GM21737 (cell line): ENCODE measurements around the gene KLRD1.
"Not testable (repeated sequence)": the region's sequence is repeated elsewhere in the genome, so short reads cannot be mapped to it uniquely, and the experiment has no call there.

Experiments used
- ATAC-seq: cut with Tn5 transposase; IDR thresholded peaks from one replicate; pipeline ENCODE4 v1.9.1; 2021; ENCODE audit warnings: mild to moderate bottlenecking, moderate library complexity; ENCODE audit not compliant: unreplicated experiment

The KLRD1 gene

DNA sequence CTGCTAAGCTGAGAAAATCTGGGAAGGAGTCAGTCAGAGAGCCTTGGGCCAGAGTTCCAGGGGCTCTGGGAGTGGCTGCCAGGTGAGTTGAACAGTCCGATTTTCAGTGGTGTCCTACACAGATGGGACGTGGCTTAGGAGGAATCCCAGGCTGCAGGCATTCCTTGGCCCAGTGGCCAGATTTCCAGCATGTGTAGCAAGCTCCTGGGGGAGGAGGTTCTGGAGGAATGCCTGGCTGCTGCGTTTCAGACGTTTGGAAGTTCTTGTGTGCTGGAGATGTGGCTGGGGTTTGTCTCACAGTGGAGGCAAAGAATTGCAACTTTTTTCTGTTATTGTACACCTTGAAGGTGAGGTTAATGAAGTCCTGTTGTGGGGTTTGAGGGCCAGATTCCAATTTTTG, 28.5 kb downstream of the KLRD1 start:
- ATAC-seq: not testable (repeated sequence)

DNA sequence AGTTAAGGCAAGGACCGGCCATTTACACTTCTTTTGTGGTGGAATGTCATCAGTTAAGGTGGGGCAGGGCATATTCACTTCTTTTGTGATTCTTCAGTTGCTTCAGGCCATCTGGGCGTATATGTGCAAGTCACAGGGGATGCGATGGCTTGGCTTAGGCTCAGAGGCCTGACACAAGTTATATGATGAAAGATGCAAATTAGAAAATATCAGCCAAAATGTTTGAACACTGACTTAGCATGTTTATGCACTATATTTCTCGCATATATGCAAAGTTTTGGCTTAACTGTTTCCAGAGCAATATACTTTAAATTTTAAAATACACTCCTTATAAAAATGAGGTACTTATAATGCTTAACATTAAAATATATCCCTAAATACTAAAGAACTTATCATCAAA, 30.8 kb downstream of the KLRD1 start:
- ATAC-seq: not testable (repeated sequence)

DNA sequence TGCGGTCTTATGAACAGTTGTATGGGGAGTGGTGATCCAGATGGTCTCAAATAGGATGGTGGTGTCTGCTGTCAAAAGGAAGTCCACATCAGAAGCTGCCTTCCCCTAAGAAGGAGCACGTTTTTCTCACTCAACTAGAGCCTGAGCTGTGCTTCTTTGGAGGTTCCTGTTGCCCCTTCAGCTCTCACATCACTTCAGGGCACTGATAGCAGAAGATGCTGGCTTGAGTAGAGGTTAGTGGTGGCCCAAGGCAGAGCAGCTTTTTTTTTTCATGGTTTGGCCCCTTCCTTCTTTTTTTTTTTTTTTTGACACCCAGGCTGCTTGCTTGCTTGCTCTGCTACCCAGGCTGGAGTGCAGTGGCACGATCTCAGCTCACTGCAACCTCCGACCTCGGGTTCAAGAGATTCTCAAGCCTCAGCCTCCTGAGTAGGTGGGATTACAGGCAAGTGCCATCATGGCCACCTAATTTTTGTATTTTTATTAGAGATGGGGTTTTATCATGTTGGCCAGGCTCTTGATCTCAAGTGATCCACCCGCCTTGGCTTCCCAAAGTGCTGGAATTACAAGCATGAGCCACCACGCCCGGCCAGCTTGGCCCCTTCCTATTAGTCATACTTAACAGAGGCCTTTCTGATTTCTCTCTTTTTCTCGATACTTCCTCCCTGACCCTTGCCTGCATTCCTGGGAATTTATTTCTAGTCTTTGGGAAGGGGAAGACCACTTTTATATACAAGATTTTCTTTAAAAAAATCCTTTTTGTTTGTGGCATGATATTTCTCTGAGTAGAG, 31.6 kb downstream of the KLRD1 start:
- no peak for ATAC-seq

DNA sequence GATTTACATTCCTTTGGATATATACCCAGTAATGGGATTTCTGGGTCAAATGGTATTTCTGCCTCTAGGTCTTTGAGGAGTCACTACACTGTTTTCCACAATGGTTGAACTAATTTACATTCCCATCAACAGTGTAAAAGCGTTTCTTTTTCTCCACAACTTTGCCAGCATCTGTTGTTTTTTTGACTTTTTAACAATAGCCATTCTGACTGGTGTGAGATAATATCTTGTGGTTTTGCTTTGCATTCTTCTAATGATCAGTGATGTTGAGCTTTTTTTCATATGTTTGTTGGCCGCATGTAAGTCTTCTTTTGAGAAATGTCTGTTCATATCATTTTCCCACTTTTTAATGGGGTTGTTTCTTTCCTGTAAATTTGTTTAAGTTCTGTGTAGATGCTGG, 33.3 kb downstream of the KLRD1 start:
- not testable (repeated sequence) for ATAC-seq

DNA sequence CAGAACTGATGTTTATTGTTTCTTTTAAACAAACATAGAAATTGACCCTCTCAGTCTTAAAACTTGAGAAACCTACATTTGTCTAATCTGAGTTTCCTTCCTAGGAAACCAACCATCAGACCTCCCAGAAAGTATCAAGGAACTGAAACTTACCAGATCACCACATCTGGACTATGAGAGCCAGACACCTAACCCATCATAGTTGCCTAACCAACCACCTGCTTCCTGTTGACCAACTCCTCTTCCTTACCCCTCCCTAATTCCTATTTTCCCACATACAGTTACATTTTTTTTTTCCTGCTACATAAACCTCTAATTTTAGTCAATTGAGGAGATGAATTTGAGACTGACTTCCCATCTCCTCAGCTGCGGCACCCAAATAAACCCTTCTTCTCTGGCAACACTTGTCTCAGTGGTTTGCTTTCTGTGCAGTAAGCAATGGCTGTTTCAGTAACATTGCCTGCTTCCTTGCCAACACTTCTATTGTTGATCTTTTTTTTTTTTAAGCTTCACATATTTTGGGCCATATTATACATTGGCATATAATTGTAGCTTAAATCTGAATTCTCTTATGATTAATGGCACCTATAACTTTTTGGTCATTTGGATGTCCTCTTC, 34.3 kb downstream of the KLRD1 start:
- ATAC-seq: no peak

DNA sequence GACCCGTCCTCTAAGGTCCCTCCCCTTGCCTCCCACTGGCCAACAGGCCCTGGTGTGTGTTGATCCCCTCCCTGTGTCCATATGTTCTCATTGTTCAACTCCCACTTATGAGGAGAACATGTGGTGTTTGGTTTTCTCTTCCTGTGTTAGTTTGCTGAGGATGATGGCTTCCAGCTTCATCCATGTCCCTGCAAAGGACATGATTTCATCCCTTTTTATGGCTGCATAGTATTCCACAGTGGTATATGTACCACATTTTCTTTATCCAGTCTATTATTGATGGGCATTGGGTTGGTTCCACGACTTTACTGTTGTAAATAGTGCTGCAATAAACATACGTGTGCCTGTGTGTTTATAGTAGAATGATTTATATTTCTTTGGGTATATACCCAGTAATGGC, 43.8 kb downstream of the KLRD1 start:
- not testable (repeated sequence) for ATAC-seq

DNA sequence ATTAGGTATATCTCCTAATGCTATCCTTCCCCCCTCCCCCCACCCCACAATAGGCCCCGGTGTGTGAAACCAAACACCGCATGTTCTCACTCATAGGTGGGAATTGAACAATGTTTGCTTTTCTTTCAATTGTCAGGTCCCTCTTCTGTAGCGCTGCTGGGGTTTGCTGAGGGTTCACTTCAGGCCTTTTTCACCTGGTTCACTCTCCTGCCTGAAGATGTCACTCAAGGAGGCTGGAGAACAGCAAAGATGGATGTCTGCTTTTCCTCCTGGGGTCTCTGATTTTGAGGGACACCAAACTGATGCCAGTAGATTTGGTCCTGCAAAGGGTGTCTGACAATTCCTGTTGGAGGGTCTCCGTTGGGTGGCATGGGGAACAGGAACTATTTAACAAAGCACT, 46.4 kb downstream of the KLRD1 start:
- no peak for ATAC-seq

DNA sequence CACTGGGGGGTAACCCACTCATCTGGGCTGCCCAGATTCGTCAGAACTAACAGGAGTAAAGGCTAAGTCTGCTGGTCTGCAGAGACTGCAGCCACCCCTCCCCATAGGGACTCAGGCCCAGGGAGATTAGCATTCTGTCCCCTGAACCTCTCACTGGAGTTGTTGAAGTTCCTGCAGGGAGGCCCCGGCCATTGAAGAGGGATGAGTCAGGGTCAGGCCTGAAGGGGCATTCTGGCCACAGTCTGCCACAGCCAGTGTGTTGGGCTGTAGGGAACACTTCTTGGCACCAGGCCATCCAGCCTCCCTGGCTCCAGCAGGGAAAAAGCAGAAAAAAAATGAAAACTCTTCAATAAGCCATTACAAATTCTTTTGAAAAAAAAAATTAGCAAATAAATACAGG, 46.8 kb downstream of the KLRD1 start:
- no peak for ATAC-seq

DNA sequence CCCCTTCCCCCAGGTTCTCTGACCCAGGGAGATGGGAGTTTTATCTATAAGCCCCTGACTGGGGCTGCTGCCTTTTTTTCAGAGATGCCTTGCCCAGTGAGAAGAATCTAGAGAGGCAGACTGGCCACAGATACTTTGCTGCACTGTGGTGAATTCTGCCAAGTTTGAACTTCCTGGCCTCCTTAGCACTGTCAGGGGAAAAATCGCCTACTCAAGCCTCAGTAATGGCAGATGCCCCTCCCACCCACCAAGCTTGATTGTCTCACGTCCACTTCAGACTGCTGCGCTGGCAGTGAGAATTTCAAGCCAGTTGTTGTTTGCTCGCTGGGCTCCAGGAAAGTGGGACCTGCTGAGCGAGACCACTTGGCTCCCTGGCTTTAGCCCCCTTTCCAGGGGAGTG, 50.5 kb downstream of the KLRD1 start:
- no peak for ATAC-seq

DNA sequence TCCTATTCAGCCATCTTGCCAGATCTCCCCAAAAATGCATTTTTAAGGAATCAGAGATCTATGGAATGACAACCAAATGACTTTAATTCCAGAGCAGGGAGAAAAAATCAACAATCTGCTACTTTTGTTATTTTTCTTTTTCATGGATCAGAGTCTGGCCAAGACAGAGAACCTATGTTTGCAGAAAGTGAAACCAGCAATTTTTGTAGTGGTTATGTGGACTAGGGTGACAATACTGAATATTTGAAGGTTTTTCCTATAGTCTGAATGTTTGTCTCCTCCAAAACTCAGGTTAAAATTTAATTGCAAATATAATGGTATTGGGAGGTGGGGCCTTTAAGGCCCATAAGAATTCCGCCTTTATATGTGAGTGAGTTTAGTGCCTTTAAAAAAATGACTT, 51.3 kb downstream of the KLRD1 start:
- no peak for ATAC-seq

DNA sequence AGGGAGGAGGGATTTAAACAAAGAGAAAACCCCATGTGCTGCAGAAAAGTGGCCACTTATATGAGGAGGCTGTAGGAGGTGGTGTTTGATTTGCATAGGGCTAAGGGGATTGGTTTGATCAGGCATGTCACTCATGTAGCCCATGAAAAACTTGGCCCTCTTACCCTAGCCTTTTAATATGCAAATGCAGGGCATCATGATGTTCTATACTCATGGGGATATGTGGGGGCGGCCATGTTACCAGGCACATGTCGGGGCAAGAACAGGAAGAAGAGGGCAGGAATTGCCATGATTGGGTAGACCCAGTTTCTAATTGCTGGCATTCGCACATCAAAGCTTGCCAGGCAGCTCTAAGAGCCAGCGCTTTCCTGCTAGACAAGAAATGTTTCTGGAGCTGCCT, 53.4 kb downstream of the KLRD1 start:
- no peak for ATAC-seq

DNA sequence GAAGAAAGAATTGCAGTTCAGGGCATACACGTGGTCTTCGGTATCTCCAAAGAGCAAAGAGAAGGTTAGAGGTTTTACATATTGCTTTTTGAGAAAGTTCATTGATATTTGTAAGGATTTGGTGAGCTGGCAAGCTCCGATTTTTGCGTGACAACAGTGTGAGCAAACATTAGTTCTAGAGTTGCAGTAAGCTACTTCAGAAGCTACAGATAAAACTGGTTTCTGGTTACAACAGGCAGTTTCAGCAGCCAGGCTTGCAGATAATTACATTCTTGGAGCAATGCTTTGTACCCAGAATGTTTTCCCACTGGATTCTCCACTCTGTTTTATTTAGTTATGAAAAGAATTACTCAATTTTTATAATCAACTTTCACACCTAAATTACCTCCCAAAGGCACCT, 54.0 kb downstream of the KLRD1 start:
- ATAC-seq: no peak

DNA sequence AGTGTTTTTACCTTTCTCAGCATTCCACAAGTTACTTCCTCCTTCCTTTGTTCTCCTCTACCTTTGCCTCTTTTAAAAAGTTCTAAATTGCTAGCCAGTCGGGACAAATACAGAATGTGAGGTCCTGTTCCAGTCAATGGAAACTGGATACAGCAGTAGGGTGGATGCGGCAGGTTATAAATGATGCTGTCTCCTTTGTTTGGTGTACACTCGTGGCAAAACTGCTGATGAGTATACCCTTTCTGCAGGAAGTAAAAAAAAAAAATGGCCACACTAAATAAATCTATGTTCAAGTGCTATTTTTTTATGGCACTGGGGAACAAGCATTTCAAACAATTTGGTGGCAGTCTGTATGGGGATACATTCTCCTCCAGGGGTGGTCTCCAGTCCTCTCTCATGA, 54.7 kb downstream of the KLRD1 start:
- no peak for ATAC-seq

DNA sequence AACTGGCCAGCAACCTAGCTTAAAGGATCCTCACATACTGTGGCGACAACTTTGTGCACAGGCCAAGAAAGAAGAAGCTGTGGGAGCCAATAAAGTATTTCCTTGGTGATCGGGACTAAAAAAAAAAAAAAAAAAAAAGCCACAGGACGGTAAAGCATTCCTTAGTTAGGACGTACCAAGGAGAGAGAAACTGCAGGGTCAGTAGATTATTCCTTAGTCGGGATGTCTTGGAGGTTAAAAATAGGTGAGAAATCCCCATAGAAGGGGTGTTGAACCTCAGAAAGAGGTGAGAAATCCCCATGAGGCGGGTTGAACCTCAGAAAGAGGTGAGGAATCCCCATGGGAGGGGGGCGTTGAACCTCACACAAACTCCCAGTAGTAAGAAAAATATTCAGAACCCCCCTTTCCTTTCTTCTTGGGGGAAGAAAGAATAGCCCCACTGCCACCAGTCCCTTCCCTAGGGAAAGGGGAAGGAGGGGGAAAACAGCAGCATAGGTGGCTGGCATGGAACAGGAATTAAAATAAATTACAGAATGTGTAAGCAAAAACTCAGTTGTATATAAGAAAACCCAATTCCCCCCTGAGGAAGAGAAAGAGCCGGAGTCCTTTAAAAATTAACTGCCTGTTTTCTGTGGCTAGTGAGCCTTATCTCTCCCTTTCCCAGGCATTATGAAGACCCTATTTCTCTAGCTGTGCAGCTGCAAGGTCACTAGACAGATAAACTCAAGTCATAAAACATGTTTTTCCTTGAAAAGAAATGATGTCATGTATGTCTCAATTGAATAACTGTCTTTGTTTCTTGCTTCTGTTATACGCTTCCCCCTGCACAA, 55.4 kb downstream of the KLRD1 start:
- ATAC-seq: no peak

DNA sequence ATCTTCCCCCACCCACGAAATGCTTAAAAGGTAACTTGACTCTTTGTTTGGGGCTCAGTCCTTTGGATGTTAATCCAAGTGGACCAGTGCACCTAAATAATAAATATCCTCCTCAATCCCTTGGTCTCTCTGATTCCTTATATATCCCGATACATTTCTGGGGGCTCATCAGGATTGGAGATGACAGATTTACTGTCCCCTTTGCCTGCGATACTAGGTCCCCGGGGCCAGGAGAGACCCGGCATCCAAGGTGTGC, 55.9 kb downstream of the KLRD1 start:
- ATAC-seq: no peak

DNA sequence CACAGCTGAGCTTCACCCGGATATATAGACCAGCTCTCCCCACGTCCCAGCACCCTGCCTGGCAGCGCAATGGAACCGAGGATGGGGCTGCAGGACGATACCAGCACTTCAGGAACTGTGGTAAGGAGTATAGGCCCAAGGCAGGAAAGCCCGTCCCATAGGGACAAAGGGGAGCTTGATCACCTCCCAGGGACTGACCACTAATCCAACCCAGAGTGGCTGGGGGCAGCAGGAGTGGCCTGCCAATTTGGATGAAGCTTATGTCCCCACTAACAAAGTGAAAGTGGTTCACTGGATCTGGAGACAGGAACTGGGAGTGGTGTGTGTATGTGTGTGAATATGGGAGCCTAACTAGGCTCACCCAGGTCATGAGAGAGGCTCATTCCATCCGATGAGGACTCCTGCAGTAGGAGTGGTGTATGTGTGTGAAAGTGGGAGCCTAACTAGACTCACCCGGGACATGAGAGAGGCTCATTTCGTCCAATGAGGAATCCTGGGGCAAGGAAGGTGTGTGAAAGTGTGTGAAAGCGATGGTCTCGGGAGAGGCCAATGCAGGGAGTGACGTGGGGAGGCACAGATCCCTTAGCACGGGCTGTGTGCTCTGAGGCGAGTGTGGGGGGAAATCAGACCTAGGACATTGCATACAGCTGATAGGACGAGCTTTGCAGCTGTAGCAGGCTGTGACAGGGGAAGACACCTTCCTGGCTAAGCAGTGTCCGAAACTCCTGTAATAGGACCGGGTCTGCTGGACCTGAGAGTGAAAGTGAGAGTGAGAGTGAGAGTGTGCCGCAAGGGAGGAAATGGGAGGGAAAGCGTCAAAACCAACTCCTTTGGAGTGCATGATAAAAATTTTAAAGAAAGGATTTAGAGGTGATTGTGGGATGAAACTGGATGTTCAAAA, 56.5 kb downstream of the KLRD1 start:
- ATAC-seq: peak; percentile 82

DNA sequence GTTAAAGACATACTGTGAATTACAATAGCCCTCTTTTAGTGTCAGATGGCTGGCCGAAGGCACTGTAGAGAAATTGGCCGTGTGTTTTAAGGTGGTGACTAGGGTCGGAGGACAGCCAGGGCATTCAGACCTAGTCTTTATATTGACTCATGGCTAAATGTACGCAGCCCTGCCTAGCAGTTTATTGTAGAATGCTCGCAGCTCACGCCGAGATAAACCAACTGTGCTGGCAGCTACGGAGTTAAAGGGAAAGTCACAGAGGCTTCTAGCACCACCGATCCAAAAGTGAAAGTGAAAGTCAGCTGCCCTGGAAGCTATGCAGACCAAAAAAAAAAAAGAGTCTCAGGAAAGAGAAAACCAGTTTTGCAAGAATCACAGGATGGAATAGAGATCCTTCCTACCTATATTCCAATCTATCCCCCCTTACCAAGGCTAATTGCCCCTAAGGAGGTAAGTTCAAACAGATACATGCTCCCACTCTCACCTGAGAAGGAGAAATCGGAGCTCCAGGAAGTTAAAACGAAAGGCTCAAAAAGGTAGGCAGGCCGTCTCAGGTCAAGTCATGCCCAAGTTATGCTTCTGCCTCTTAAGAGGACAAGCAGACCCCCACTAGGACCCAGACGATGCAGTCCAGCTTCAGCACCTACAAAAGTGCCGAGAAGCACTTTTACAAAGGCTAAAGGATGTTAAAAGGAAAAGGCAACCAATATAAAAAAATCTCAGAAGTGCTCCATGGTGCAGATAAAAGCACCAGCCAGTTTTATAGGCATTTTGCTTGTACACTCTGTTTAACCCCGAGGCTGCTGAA, 57.3 kb downstream of the KLRD1 start:
- ATAC-seq: peak; percentile 36

DNA sequence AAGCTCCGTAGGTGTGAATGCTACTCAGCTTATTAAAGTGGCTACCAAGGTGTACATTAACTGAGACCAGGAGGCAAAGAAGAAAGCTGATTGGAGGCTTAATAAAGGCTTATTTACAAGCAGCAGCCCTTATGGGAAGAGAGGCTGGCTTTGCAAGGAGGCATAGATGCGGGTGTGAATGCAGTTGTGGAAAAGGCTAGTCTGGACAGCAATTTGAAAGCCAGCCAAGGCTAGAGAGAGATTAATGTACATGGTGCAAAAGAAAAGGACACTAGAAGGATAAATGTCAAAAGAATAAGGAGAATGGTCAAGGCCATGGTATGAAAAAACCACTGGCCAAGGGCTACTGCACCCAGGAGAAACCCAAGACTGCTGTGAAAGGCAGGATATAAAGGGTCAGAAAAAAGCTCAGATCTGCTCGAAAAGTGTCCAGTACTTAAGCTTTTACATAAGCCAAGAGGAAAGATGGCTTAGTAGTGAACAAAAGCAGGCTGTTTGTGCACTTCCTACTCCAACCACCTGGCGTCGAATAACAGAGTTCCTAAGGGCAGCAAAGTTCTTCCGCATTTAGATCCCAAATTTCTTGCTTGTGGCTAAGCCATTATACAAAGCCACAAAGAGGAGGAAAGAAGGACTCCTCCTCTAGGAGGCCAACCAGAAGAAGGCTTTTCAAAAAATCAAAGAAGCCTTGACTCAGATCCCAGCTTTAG, 58.2 kb downstream of the KLRD1 start:
- no peak for ATAC-seq

DNA sequence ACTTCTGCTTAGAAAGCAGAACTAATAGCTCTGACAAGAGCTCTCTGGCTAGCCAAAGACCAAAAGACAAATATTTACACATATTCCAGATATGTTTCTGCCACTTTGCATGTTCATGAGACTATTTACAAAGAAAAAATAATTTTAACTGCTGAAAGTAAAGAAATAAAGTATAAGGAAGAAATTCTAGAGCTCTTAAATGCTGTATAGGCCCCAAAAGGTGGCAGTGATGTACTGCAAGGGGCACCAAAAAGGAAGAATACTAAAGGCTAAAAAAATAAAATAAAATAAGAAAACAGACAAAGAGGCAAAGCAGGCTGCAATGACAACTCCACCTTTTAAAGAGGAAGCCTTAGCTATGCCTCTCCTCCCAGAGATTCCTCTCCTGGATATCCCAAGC, 59.2 kb downstream of the KLRD1 start:
- no peak for ATAC-seq

DNA sequence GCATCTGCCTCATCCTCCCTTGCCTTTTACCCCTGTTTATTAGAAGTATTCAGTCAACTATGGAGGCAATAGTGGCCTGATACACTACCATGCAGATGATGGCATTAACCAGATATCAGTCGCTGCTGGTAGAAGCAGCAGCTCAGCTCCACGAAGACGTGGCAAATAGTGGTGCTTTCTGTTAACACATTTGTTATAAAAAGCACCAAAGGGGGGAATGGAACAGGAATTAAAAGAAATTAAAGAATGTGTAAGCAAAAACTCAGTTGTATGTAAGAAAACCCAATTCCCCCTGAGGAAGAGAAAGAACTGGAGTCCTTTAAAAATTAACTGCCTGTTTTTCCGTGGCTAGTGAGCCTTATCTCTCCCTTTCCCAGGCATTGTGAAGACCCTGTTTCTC, 60.0 kb downstream of the KLRD1 start:
- not testable (repeated sequence) for ATAC-seq
